COLO829 (cell line): ENCODE data around the gene ATG7.

ENCODE experiments used
- DNase-seq: peaks from one replicate; pipeline ENCODE4 v3.0.0; 2012; ENCODE audit warnings: low spot score

Gene ATG7

GRCh38 chr3:11554666-11555065, 282.5 kb downstream of the ATG7 start:
- DNase-seq, result no peak

- no peak for DNase-seq
These were observed 283.1 kb downstream of the ATG7 start for GRCh38 chr3:11555211-11555782.

DNA sequence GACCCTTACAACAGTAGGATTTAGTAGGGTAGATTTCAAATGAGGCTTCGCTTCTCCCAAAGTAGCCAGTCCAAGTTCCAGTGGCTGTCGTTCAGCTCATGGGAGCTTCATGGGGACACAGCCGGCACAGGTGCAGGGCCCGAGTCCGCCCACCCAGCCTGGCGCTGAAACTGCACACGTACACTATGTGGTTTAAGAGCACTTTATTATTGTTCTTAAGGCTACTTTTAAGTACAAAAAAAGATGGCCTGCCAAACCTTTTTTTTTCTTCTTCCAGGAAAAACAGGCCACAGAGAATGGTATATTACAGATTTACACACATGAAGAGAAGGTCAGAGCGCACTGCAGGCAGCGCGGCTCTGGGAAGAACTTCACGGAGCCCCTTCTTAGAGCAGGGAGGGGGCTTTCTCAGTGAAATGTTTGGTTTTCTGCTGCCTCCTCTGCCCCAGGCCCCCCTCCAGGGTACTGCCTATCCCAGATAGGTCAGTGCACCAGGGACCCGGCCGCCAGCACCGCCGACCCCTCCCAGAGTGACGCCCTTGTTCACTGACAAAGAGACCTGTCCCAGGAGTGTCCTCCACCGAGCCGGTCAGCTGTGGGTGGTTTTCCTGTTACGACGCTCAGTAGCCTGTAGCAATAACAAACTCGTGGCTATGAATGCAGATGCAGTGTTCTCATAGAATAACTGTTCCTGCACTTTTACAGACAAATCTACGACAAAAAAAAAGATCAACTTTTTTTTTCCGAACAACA, 283.9 kb downstream of the ATG7 start:
- DNase-seq, result no peak

DNA sequence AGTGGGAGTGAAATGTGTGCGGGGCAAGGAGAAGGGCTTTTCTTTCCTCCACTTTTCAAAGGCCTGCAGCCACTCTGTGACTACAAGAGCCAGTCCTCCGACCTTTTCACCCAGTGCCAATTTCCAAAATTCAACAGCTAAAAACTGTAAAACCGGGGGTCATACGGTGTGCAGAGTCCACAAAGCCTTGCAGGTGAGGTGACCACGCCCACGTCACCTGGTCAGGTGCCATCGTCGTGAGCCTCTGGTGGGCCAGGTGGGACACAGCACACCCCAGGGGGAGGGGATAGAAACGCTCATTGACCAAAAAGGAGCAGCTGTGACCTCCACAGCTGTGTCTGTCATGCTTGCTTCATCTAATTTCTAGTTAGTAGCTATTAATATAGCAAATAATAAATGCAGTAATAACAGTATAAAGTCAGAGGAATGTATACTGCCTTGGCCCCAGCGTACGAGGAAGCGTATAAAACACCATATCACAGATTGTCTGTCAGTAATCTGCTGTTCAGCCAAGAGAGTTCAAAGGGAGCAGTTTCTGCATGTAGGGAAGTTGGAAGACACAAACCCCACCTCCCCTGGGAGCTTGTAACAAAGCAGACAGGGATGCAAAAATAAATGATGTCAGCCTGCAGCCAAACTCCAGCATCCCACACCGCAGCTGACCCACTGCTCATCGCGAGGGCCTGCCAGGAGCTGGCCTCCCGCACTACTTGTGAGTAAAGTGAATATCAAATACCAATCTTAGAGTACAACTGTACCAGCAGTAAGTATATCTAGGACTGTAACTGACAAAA, 284.9 kb downstream of the ATG7 start:
- DNase-seq, result no peak

- DNase-seq, result no peak
These were observed 285.8 kb downstream of the ATG7 start for GRCh38 chr3:11558002-11558401.

DNA sequence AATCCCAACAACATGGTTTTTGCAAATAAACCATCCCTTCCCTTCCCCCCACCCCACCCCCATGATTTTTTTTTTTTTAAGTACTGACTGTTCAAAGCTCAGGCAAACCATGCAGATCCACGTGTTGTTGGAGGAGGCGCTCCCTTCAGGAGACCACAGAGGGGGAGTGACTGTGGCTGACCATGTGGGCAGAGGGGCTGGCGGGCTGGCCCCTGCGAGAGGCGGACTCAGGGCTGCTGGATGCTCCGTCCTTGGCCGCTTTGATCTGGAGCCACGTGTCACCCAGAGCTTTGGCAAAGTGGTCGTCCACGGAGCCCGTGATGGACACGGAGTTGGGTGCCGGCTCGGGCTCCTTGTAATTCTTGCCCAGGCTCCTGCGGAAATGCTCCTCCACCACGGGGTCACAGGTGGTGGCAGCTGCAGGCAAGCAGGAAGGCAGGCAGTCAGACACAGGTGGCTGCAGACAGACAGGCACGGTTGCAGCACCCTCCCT, 286.3 kb downstream of the ATG7 start:
- DNase-seq, result no peak

GRCh38 chr3:11558918-11559815, 287.0 kb downstream of the ATG7 start:
- DNase-seq, result no peak

- DNase-seq, result no peak
These were observed 287.8 kb downstream of the ATG7 start for GRCh38 chr3:11559816-11560633.

- no peak for DNase-seq
These were observed 288.5 kb downstream of the ATG7 start for GRCh38 chr3:11560746-11561145.

GRCh38 chr3:11562277-11562881, 290.2 kb downstream of the ATG7 start:
- DNase-seq, result no peak

GRCh38 chr3:11563159-11563864, 291.1 kb downstream of the ATG7 start:
- no peak for DNase-seq

DNA sequence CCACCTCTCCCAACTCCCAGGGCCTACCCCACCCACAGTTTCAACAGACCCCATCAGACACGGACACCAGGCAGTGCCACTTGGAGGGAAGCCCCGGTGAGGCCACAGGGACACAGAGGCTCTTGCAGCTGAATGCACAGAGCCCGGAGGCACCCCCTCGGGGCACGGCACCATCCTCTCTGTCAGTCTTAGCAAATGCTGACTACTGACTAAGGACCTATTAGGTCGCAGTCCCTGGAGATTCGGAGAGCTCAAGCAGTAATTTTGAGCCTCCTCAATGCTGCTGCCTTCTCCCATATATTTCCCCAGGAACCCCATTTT, 291.6 kb downstream of the ATG7 start:
- no peak for DNase-seq

GRCh38 chr3:11564577-11565001, 292.4 kb downstream of the ATG7 start:
- no peak for DNase-seq

GRCh38 chr3:11565072-11565471, 292.9 kb downstream of the ATG7 start:
- no peak for DNase-seq

DNA sequence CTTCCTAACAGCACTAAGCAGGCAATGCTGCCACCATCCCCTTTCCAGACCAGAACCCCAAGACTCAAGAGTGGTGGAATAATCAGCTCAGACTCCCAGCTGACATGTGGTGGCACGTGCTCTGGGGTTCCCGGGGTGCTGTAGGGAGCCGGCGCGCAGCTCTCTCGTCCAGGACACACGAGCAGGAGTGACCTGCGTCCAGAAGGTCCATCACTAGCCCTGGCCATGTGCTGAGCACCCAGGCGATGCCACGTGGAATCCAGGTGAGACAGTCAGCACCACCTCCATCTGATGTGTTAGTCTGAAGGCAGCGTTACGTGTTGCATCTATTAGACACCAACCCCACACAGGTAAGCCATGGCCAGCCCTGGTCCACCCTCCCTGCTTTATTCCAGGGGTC, 293.3 kb downstream of the ATG7 start:
- no peak for DNase-seq

GRCh38 chr3:11565932-11566331, 293.7 kb downstream of the ATG7 start:
- DNase-seq, result no peak

DNA sequence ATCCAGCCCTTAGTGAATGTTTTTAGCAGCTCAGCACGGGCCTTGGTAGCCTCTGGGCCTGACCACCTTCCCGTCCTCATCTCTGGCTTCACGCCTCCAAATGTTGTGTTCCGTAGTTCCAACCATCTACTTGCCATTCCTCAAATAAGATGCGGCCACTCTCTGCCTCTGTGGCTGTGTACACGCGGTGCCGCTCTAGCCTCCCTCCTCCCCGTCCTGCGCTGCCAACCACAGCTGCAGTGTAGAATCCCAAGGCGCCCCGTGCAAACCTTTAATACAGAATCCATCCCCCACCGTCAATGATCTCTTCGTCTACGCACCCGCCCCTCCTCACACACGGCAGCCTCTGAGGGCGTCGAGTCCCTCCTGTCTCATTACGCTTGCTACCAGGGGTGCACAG, 294.3 kb downstream of the ATG7 start:
- DNase-seq, result no peak

DNA sequence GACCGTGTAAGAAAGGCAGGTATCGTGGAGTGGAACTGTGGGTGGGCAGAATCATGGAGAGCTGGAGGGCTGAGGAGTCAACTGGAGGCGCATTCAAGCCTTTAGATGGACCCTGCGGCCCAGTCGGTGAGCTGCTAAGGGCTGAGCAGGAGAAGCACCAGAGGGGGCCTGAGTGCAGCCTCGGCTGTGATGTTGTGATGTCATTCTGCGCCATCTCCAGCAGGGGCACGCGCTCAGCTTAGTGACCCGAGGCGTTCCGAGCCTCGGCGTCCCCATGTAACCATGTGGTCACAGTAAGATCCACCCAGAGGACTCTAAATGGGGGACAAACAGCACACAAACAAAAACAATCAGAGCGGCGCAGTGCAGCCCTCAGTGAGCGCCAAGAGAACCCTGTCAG, 294.7 kb downstream of the ATG7 start:
- no peak for DNase-seq

GRCh38 chr3:11567516-11568467, 295.6 kb downstream of the ATG7 start:
- DNase-seq, result peak; percentile 61
